Fibroblast of the conjunctiva (primary cell): ENCODE measurements around the gene PALMD.

ENCODE experiments used
- DNase-seq: peaks from one replicate; pipeline ENCODE4 v3.0.0-alpha.2; 2010; ENCODE audit warnings: low read depth

Gene PALMD

GRCh38 chr1:99634971-99635624 lies 10.8 kb upstream of the PALMD start:
- no peak for DNase-seq

- no peak for DNase-seq
Measured at GRCh38 chr1:99635664-99636063, 10.2 kb upstream of the PALMD start.

GRCh38 chr1:99636647-99637175 lies 9.2 kb upstream of the PALMD start:
- DNase-seq = no peak

- DNase-seq = no peak
Measured at GRCh38 chr1:99638853-99639252, 7.1 kb upstream of the PALMD start.

GRCh38 chr1:99639408-99639807 lies 6.5 kb upstream of the PALMD start:
- DNase-seq = no peak

GRCh38 chr1:99639945-99640344 lies 6.0 kb upstream of the PALMD start:
- DNase-seq = no peak

GRCh38 chr1:99640672-99641071 lies 5.2 kb upstream of the PALMD start:
- no peak for DNase-seq

- no peak for DNase-seq
Measured at GRCh38 chr1:99641558-99641957, 4.4 kb upstream of the PALMD start.

- no peak for DNase-seq
Measured at GRCh38 chr1:99642053-99642452, 3.9 kb upstream of the PALMD start.

- DNase-seq = no peak
Measured at GRCh38 chr1:99643021-99643779, 2.7 kb upstream of the PALMD start.

- DNase-seq = no peak
Measured at GRCh38 chr1:99644279-99645004, 1.5 kb upstream of the PALMD start.

- DNase-seq = no peak
Measured at GRCh38 chr1:99645203-99645602, 710 bp upstream of the PALMD start.

GRCh38 chr1:99646868-99647267 lies 955 bp downstream of the PALMD start:
- no peak for DNase-seq

GRCh38 chr1:99647490-99647889 lies 1.6 kb downstream of the PALMD start:
- DNase-seq = no peak

GRCh38 chr1:99648107-99648506 lies 2.2 kb downstream of the PALMD start:
- no peak for DNase-seq

- DNase-seq = no peak
Measured at GRCh38 chr1:99650030-99650429, 4.1 kb downstream of the PALMD start.

GRCh38 chr1:99650773-99651437 lies 5.0 kb downstream of the PALMD start:
- DNase-seq = no peak

GRCh38 chr1:99652881-99653281 lies 7.0 kb downstream of the PALMD start:
- no peak for DNase-seq

GRCh38 chr1:99655376-99655775 lies 9.5 kb downstream of the PALMD start:
- DNase-seq = no peak

GRCh38 chr1:99656701-99657100 lies 10.8 kb downstream of the PALMD start:
- no peak for DNase-seq

GRCh38 chr1:99657213-99658030 lies 11.5 kb downstream of the PALMD start:
- no peak for DNase-seq

GRCh38 chr1:99658031-99658290 lies 12.0 kb downstream of the PALMD start:
- DNase-seq = no peak
